Purkinje cell (primary cell): ENCODE measurements around the gene SLC27A2. TPM values are rescaled to one million over a fixed set of nuclear protein-coding genes. Genes with fewer than 3 reads are reported as not detected.

Source experiments
- polyA plus RNA-seq: library from polyadenylated mRNA; unstranded; fragments of >200 nt; fragmentation: Nextera tagmentation; gene quantifications from 2 replicates; pipeline ENCODE4 v1.2.1, GENCODE V29; 2014

The SLC27A2 gene
- polyA plus RNA-seq, result not detected in 2 replicates

DNA sequence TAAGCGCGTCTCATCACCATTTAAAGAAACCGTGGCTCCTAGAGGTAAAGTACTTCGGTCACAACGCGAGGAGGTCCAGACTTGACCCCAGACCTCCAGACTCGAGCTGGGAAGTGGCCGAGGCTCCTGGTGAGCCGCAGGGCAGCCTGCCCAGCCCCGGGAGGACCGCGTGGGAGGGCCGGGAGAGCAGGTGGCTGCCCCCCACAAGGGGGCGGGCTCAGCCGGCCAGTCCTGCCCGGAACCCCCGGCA, at the start of gene SLC27A2:
TSS of gene SLC27A2 (plus strand) at position 228 of the 250 bp plus-strand sequence. CDS start 232 bp downstream, outside the sequence.

GRCh38 chr15:50265620-50266019, 83.6 kb downstream of the SLC27A2 start, which contains the start of gene HDC:
TSS of gene HDC (minus strand) at chr15:50265726. CDS start at chr15:50265623, 103 bp downstream.

Other genes starting within 250 kb of the SLC27A2 start
- gene ATP8B4, start 63.0 kb upstream of the SLC27A2 start, polyA plus RNA-seq, result 0.58 TPM in 1 of 2 replicates, not detected in the other
- 1.2 and 2.6 TPM in 2 replicates for gene HDC, start 83.5 kb downstream of the SLC27A2 start, polyA plus RNA-seq
- 6.3 and 6.9 TPM in 2 replicates for gene GABPB1, start 173.0 kb downstream of the SLC27A2 start, polyA plus RNA-seq
- 176 and 183 TPM in 2 replicates for gene USP8, start 242.2 kb downstream of the SLC27A2 start, polyA plus RNA-seq